Superior temporal gyrus (tissue), 1 donor: Measurements from ENCODE around the gene VDAC2.
A peak's percentile ranks its signal among the peaks of the same experiment; 100 is the strongest.
"Not testable (repeated sequence)": the region's sequence is repeated elsewhere in the genome, so short reads cannot be mapped to it uniquely, and the experiment has no call there.

Experiments
- DNase-seq: peaks from one replicate; pipeline ENCODE4 v3.0.0-alpha.2; 2016; ENCODE audit errors: extremely low spot score

Gene VDAC2, protein sequence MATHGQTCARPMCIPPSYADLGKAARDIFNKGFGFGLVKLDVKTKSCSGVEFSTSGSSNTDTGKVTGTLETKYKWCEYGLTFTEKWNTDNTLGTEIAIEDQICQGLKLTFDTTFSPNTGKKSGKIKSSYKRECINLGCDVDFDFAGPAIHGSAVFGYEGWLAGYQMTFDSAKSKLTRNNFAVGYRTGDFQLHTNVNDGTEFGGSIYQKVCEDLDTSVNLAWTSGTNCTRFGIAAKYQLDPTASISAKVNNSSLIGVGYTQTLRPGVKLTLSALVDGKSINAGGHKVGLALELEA

DNA sequence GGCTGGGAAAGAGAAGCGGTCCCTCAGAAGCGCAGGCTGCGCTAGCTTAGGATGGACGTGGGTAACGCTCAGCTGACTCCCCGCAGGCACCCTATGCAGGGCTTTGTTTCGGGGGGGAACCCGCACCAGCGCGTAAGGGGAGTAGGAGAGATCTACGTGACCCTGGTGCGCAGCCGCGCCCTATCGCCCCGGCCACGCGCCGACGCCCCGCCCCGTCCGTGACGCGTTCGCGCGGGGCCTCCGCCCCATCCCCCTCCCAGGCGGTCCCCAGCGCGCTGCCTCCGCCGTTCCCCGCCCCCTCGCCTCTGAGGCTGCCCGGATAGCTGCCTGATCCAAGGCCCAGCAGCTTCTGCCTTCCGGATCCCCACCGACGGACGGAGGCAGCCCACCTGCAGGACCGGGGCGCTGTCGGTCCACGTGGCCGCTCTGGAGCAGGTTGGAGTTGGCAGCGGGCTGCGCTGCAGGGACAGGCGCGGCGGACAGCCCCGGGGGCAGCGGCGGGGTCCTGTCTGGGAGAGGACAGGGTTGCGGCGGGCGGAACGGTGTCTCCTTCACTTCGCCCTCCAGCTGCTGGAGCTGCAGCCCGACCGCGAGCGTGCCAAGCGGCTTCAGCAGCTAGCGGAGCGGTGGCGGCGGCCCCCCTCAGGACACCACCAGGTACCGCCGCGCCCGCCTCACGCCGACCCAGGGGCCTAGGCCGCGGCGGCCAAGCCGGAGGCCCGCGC is at the start of gene VDAC2:
Gene VDAC2, plus strand, starts transcription at position 515 of the 725 bp plus-strand sequence. CDS start 363 bp downstream, outside the sequence.
- peak; percentile 87 for DNase-seq

DNA sequence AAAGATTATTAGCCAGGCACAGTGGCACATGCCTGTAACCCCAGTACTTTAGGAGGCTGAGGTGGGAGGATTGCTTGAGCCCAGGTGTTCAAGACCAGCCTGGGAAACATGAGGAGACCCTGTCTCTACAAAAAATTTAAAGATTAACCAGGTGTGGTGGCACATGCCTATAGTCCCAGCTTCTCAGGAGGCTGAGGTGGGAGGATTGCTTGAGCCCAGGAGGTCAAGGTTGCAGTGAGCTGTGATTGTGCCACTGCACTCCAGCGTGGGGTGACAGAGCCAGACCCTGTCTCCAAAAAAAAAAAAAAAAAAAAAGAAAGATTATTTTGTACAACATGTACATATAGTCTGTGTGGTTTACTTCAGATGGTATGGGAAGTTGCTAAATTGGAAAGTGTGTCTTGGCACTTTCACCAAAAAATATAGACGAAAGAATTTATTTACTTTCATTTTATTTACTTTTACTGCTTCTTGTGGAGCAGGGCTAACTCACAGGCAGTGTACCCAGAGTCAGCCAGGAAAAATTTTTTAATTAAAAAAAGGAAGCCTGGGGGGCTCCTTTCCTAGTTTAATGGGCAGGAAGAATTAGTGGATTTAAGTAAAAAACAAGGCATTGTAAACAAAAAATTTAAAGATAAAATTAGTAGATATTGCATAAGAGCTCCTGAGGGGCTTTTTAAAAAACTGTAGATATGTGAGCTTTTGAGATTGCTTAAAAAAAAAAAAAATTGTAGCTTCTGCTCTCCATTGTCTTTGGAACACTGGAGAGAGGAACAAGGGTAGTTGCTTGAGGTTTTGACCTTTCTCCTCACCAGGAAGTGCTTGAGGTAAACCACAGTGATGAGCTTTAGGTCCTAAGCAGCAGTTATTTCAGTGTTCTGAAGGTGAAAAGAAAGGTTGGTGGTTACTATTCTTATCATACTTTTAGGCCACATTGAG is 44.6 kb upstream of the VDAC2 start:
- no peak for DNase-seq

DNA sequence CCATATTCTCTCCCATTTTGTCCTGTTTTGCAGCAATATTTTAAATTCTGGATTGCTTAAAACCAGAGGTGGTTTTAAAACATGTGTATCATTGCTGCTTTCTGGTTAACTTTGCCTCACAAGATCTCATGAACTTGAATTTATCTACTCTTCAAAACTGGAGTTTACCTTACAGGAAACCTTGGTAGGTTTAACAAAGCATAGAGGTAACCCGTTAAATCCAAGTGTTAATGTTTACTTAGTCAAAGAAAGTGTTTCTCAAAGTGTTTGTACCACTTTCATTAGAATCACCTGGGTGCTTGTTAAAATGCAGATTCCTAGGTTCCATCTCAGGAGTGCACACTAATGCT is 44.0 kb upstream of the VDAC2 start:
- DNase-seq, result no peak

DNA sequence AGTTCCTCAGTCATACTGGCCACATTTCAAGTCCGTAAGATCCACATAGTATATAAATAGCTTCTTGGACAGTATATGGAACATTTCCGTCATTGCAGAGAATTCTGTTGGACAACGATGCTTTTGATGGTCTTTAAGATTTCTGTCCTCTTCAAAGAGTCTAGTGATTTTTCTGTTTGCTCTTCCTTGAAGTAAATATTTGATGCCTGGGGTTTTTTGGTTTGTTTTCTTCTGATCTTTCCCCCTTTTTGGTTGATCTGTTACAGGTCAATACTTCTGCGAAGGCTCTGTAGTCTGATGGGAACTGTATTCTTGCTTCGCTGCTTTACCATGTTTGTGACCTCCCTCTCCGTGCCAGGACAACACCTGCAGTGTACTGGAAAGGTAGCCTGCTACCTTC is 42.3 kb upstream of the VDAC2 start:
- no peak for DNase-seq

DNA sequence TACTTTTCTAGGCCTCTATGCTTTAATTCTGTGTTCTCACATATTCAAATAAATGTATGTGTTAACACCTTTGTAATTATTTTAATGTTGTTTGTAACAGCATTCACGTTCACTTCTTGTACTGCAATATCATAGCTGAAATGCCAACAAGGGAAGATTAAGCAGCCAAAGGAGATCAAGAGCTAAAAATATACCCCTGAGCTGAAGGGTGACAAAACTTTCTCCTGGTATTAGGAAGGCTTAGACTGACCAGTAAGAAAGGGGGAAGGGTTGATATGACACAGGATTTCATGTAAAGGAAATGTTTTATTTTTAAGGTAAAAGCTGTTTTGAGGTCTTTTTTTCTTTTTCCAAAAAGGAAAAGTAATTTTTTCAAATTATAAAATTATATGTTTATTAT is 40.4 kb upstream of the VDAC2 start:
- DNase-seq, result no peak

DNA sequence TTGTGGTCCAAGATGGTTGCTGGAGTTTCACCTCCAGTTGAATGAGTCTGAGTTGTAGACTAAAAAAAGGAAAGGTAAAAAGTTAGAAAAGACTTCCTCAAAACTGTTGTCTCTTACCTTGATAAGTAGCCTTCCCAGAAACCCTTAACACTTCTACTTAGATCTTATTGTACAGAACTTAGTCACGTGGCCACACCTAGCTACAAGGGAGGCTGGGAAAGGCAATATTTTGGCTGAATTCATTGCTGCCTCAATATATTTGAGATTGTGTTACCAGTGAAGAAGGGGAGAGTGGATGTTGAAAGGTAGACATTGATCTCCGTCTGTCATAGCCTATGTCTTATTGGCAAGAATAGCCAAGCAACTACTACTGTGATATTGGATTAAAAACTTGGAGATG is 35.5 kb upstream of the VDAC2 start:
- no peak for DNase-seq

DNA sequence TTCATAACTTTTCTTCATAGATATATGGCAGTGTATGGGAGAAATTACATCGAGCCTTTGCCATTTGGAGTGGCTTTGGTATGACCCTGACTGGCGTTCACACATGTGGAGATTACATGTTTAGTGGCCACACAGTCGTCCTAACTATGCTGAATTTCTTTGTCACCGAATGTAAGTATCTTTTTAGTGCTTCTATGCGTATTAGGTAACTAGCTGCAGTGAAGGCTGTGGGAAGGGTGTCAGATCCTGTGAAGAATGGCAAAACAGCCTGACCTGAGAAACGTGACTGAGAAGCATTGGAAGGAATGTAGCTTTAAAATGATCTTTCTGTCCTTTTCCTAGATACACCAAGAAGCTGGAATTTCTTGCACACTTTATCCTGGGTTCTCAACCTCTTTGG is 34.5 kb upstream of the VDAC2 start:
- no peak for DNase-seq

DNA sequence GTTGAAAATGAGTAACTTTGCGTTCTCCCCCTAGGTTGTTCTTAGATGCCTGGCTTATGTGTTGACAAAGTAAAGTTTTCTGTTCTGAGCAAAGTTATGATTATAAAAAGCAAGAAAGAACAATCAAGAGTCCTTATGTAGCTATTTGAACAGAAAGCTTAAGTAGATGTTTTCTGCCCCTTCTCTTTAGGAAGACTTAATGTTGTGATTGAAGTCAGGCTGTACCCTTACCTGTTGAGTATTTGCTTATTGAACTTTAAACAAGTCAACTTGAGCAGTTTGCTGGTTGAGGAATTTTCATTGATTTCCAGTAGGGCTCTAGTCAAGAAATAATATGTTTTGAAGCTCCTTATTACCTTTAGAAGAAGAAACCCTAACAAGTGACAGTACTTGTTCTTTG is 33.9 kb upstream of the VDAC2 start:
- no peak for DNase-seq

DNA sequence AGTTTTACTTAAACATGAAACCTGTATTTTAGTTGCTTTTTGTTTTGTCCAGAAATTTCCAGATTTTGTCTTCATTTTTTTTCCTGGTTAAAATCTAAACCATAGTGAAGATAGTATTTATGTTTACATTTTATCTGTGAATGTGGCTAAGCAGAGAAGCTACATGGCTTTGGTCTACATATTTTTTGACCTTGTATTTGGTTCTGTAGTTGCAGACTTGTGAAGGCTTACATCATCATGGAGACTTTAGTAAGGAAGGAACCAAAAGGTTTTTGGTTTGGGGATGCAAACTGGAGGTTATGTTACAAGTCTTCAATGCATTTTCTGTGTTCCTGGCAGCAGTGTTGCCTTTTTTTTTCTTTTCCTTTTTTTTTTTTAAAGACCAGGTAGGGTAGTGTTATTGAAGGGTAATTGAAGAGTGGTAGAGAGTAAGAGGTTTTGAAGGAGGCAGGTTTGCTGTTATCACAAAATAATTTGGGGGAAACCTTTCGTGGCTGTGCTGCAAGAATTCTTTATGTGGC is 30.9 kb upstream of the VDAC2 start:
- no peak for DNase-seq

DNA sequence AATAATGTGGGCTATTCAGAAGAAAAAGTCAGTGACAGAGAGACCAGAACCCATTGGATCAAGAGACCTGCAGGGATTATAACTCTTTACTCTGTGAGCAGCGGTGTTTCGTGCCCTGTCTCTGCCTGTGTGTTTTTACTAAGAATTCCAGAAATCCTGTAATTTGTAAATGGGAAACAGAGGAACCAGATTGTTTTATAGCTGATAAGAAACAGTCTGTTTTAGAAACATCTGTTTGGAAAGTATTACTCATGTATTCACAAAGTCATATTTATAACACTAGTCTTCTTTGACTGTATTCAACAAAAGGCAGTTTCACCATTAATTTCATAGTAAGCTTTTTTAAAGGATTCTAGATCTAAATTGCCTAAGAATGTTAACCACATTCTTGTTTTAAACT is 30.0 kb upstream of the VDAC2 start:
- DNase-seq, result no peak

DNA sequence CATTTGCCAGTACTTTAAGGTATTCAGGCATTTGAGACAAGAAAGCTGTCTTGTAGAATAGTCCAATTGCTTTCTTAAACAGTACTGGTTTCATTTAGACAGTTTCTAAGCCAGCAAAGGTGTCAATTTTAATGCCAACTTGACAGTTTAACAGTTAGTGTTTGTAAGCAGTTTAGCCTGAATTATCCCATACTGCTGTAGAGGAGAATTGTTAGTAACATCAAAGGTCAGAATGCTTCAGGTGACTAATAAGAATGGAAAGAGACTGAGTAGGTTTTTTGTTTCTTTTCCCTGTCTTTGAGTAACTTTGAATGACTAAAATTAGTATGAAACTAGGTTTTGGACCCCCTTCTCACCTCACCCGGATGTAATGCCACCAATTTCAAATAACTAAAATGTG is 29.5 kb upstream of the VDAC2 start:
- no peak for DNase-seq

DNA sequence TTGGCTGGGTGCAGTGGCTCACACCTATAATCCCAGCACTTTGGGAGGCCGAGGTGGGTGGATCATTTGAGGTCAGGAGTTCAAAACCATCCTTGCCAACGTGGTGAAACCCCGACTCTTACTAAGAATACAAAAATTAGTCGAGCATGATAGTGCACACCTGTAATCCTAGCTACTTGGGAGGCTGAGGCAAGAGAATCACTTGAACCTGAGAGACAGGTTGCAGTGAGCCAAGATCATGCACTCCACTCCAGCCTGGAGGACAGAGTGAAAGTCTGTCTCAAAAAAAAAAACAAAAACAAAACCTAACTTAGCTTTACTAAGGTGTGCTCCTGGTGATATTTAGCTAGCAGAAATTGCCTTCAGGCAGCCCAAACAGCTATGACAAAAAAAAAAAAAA is 24.3 kb upstream of the VDAC2 start:
- no peak for DNase-seq

DNA sequence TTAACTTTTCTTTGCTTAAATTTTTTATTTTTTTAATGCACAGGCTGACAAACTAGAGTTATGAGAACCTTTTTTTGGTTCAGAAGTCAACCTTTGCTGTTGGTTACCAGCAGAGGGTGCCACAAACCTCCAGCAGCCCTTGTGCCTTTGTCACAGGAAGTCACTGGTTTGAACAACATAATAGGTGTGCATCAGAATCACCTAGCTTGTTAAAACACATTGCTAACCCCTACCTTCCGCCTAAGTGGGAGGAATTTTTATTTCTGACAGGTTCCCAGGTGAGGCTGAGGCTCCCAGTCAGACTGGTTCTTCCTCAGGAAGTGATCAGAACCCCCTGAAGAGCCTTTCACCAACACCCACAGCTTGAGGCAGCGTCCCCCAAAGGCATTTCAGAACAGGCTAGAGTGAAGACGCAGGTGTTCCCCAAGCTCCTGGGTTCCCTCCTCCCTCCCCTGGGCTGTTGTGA is 22.6 kb upstream of the VDAC2 start:
- DNase-seq, result no peak

DNA sequence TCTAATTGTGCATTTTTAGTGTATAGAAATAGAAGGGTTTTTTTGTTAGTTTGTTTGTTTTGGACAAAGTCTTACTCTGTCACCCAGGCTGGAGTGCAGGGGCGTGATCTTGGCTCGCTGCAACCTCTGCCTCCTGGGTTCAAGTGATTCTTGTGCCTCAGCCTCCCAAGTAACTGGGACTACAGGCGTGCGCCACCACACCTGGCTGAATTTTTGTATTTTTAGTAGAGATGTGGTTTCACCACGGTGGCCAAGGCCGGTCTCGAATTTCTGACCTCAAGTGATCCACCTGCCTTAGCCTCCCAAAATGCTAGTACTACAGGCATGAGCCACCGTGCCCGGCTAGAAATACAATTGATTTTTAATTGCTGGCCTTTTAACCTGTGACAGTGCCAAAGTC is 22.1 kb upstream of the VDAC2 start:
- DNase-seq, result not testable (repeated sequence)

DNA sequence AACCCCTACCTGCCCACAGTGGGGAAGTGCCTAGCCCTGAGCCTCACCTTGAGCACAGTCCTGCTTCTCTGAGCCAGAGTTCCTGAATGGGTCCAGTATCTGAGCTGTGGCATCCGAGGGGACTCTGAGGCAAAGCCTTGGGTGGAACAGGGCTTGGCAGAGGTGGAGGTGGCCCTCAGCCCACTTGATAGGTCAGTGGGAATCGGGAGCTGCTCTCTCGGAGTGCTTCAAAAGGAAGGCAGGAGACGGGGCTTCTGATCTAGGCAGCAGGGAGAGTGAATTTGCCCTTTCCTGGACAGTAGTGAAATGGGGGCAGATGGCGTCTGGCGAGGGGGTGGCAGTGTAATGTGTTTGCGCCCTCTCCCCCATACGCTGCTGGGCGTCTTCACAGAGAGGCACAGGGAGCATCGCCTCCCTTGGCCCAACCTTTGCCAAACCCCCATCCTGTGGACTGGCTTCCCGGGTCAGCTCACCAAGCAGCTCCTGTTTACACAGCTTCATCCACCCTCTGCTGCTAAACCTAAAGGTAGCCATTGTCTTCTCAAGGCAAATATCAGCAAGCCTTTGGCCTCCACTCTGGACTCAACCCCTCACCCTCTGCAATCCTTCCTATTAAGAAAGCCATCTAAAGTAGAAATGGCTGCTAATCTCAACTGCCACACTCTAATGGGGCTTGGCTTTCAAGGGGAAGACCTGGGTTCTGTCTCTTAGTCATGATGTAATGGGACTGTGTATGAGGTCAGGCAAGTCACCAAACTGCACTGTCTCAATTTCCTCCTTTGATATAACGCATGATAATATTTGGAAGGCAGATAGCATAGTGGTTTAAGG is 21.1 kb upstream of the VDAC2 start:
- no peak for DNase-seq

DNA sequence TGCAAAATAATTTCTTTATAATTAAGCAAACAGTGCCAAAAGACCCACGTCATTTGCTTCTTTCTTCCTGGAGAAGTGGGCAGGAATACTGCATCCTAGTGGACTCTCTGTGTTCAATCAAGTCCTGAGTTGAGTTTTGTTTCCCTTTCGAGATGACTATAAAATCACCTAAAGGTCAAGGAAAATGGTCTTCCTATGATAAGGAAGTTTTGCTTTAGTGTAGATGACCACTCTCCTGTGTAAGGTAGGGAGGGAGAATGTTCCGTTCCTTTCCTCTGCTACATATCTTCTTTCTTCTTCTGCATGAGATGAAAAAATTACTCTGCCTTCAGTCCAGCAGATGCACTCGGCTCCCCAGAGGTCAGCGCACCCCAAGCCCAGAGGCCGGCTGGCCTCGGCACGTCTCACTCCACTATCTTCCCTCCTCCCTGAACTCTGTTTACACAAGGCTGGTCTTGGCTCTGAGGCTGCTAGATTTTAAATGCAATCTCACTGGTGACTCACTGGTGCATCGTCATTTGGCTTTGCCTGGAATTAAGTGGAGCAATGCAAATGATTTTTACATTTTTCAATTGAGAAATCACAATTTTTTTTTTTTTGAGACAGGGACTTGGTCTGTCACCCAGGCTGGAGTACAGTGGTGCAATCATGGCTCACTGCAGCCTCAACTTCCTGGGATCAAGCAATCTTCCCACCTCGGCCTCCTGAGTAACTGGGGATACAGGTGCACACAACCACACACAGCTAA is 18.6 kb upstream of the VDAC2 start:
- no peak for DNase-seq

DNA sequence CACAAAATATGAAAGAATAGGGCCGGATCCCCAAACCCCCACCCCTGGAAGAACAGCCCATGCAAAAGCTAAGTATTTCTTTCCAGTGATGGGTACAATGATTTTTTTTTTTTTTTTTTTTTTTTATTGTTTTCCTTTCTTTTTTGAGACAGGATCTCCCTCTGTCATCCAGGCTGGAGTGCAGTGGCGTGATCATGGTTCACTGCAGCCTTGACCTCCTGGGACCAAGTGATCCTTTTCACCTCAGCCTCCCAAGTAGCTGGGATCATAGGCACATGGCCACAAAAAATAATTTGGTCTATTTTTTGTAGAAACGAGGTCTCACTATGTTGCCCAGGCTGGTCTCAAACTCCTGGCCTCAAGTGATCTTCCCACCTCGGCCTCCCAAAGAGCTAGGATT is 16.0 kb upstream of the VDAC2 start:
- not testable (repeated sequence) for DNase-seq

DNA sequence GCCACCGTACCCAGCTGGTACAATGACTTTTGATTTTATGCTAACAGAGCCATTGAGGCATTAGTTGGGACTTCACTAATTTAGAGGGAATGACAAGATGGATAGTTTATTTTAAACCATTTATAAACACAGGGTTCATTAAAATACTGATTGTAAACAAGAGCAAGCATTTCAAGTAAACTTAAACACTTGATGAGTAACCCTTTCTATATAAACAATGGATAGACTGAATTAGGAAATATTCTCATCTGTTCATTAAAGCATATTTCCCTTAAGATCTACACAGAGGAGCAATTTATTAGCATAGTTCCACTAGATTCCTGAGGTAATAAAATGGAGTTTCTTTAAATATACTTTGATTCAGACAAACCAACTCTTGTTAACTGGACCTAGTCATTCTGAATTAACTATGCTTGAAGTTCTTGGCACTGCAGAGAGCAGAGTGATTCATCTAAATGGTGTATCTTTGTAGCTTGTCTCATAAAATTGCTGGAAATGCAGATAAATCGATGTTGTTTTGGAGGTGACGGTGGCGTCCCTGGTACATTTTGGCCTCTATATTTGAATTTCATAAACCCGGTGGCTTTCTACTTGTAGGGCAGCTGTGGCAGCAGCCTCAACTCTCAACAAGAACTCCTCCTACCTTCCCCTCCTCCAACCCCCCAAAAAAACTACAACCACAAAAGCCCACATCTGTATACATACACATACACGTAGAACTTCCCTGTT is 15.4 kb upstream of the VDAC2 start:
- DNase-seq, result no peak

DNA sequence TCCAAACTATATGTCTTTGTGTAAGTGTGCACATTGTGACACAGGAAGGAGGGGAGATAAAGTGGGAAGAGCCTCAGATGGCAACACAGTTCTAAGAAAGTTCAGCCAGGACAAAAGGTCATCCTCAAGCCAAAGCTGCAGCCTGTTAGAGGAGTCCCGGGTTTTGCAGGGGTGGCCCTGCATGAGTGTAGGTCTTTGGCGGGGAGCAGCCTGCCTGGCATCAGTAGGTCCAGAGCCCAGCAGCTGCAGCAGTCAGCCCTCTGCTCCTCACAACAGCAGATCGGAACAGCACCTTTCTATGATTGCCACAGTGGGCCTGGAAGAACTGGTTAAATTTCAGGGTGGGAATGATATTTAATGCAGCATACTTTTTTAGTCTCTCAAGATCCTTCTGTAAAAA is 13.5 kb upstream of the VDAC2 start:
- no peak for DNase-seq

DNA sequence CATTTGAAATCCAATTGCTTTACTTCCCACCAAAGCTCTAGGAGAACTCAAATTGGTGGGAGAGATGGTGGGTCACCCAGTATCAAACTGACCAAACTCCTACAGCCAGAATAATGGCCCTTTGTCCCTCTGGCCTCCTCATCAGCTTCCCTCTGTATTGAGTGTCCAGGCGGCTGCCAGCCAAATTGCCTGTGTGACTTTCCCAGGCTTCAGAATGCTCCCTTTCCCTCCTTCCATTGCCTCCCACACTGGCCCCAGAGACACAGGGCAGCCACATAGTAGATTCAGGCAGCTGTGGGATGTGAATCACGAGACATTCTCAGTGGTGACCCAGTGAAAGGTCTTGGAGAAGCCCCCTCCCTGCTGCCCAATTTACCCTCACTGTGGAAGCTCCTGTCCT is 12.7 kb upstream of the VDAC2 start:
- peak; percentile 57 for DNase-seq
